B cell (primary cell): ENCODE measurements around the gene CLSTN2.

Experiments used
- CTCF ChIP-seq: fragments of 200-600 bp; IDR thresholded peaks from one replicate; pipeline ENCODE4 v1.8.0; 2022; ENCODE audit warnings: antibody characterized with exemption, mild to moderate bottlenecking
- EZH2 ChIP-seq: IDR thresholded peaks from 2 replicates; pipeline ENCODE4 v1.6.1; 2012; ENCODE audit warnings: borderline replicate concordance, low read depth, mild to moderate bottlenecking, moderate library complexity, low read length; ENCODE audit not compliant: insufficient read depth, poor library complexity, severe bottlenecking

- TF ChIP-seq CTCF (no peak), EZH2 (no peak)
Observed at GRCh38 chr3:139982404-139982803, 47.4 kb downstream of the CLSTN2 start.
